Ascending aorta (tissue), 2 donors: ENCODE results near the gene CREB1. TPM values are rescaled to one million over a fixed set of nuclear protein-coding genes. Genes with fewer than 3 reads are reported as not detected.

ENCODE experiments used
- DNase-seq, 2 donors: peaks; one replicate each; pipeline ENCODE4 v3.0.0-alpha.2; 2019; ENCODE audit warnings: low spot score in 2 of 2
- H3K27ac ChIP-seq, 2 donors: fragments of 200-600 bp; sonication (generic); one replicate each; pipeline ENCODE4 v1.5.1; 2016 to 2017; ENCODE audit warnings: mild to moderate bottlenecking in 1 of 2
- H3K27me3 ChIP-seq: fragments of 200-600 bp; sonication (generic); one replicate; pipeline ENCODE4 v1.5.1; 2017
- H3K36me3 ChIP-seq, 2 donors: fragments of 200-600 bp; sonication (generic); one replicate each; pipeline ENCODE4 v1.5.1; 2016
- H3K4me1 ChIP-seq, 2 donors: fragments of 200-600 bp; sonication (generic); one replicate each; pipeline ENCODE4 v1.5.1; 2016 to 2017; ENCODE audit warnings: mild to moderate bottlenecking in 1 of 2
- H3K4me3 ChIP-seq, 2 donors: fragments of 200-600 bp; sonication (generic); one replicate each; pipeline ENCODE4 v1.5.1; 2016 to 2017; ENCODE audit warnings: mild to moderate bottlenecking in 1 of 2
- H3K9me3 ChIP-seq, 2 donors: fragments of 200-600 bp; sonication (generic); one replicate each; pipeline ENCODE4 v1.5.1; 2016
- CTCF ChIP-seq, 3 experiments: fragments of 200-600 bp in 2 of 3; fragments of 450-650 bp in 1 of 3; sonication (generic) in 2 of 3; IDR thresholded peaks; one replicate each; pipeline ENCODE4 v1.5.1; 2016 to 2019; ENCODE audit warnings: antibody characterized with exemption in 3 of 3, mild to moderate bottlenecking in 1 of 3, moderate library complexity in 1 of 3
- intact Hi-C: fragments of 100-400 bp; cut with DNase I; formaldehyde crosslinking; loops from one replicate; pipeline ENCODE4 v1.15.1; 2023
- total RNA-seq: library from RNA; depleted of rRNA; stranded (reverse); fragments of >200 nt; gene quantifications from one replicate; pipeline ENCODE4 v1.1.0, GENCODE V29; 2016

Gene CREB1
- total RNA-seq, 1 donor from 2014 or later: 12.8 TPM

GRCh38 chr2:207498427-207498826 lies 31.3 kb upstream of the CREB1 start:
- no peak for DNase-seq
- H3K36me3 ChIP-seq: no peaks in the 10 kb centered on the region
- no peak overlapping the region for H3K4me3 ChIP-seq
- intact Hi-C loops: no loop called here
- TF ChIP-seq CTCF (IDR thresholded peaks at IDR 0.05): no peak
- peaks cover 0 to 7% of the 10 kb centered on the region in 2 donors for H3K4me1 ChIP-seq
- H3K27me3 ChIP-seq: no peaks in the 10 kb centered on the region
- no peaks in the 10 kb centered on the region for H3K9me3 ChIP-seq
- H3K27ac ChIP-seq: no peak overlapping the region

GRCh38 chr2:207499114-207499513 lies 30.6 kb upstream of the CREB1 start:
- Histone ChIP-seq H3K27ac (peak overlapping the region in 1 of 2 donors; percentile 11), H3K9me3 (no peaks in the 10 kb centered on the region), H3K4me1 (peaks cover 0 to 7% of the 10 kb centered on the region in 2 donors), H3K4me3 (no peak overlapping the region), H3K27me3 (no peaks in the 10 kb centered on the region), H3K36me3 (no peaks in the 10 kb centered on the region)
- intact Hi-C loops: no loop called here
- no peak for DNase-seq
- TF ChIP-seq CTCF (IDR thresholded peaks at IDR 0.05): no peak

- no peaks in the 10 kb centered on the region for H3K27me3 ChIP-seq
- no peaks in the 10 kb centered on the region for H3K36me3 ChIP-seq
- DNase-seq: no peak
- intact Hi-C loops: no loop called here
- no peak for TF ChIP-seq CTCF (IDR thresholded peaks at IDR 0.05)
- no peak overlapping the region for H3K27ac ChIP-seq
- H3K9me3 ChIP-seq: no peaks in the 10 kb centered on the region
- H3K4me1 ChIP-seq: peaks cover 0 to 25% of the 10 kb centered on the region in 2 donors
- no peak overlapping the region for H3K4me3 ChIP-seq
Measured at GRCh38 chr2:207501802-207502576, 27.8 kb upstream of the CREB1 start.

GRCh38 chr2:207502577-207503198 lies 27.1 kb upstream of the CREB1 start:
- no peak for TF ChIP-seq CTCF (IDR thresholded peaks at IDR 0.05)
- H3K4me3 ChIP-seq: no peak overlapping the region
- H3K27ac ChIP-seq: peak overlapping the region in 1 of 2 donors; percentile 7
- H3K36me3 ChIP-seq: no peaks in the 10 kb centered on the region
- H3K27me3 ChIP-seq: no peaks in the 10 kb centered on the region
- DNase-seq: no peak
- intact Hi-C loops: no loop called here
- H3K4me1 ChIP-seq: peaks cover 0 to 25% of the 10 kb centered on the region in 2 donors
- H3K9me3 ChIP-seq: no peaks in the 10 kb centered on the region

- no peak for TF ChIP-seq CTCF (IDR thresholded peaks at IDR 0.05)
Measured at GRCh38 chr2:207503234-207503633, 26.5 kb upstream of the CREB1 start.

More at GRCh38 chr2:207503234-207503633, 26.5 kb upstream of the CREB1 start:
- Histone ChIP-seq H3K27ac (peak overlapping the region in 1 of 2 donors; percentile 7), H3K27me3 (no peaks in the 10 kb centered on the region), H3K4me3 (no peak overlapping the region), H3K9me3 (no peaks in the 10 kb centered on the region), H3K4me1 (peaks cover 0 to 25% of the 10 kb centered on the region in 2 donors), H3K36me3 (no peaks in the 10 kb centered on the region)
- DNase-seq: no peak
- intact Hi-C loops: no loop called here
